ENCODE results near the gene DNAJC18. TPM values are rescaled to one million over a fixed set of nuclear protein-coding genes. Genes with fewer than 3 reads are reported as not detected.
"Not testable (repeated sequence)": the region's sequence is repeated elsewhere in the genome, so short reads cannot be mapped to it uniquely, and the experiment has no call there.

Gene DNAJC18
- polyA plus RNA-seq (2013, experiment 1 of 2), result 14.4 TPM
- 17.7 TPM for polyA plus RNA-seq (2013, experiment 2 of 2)

DNA sequence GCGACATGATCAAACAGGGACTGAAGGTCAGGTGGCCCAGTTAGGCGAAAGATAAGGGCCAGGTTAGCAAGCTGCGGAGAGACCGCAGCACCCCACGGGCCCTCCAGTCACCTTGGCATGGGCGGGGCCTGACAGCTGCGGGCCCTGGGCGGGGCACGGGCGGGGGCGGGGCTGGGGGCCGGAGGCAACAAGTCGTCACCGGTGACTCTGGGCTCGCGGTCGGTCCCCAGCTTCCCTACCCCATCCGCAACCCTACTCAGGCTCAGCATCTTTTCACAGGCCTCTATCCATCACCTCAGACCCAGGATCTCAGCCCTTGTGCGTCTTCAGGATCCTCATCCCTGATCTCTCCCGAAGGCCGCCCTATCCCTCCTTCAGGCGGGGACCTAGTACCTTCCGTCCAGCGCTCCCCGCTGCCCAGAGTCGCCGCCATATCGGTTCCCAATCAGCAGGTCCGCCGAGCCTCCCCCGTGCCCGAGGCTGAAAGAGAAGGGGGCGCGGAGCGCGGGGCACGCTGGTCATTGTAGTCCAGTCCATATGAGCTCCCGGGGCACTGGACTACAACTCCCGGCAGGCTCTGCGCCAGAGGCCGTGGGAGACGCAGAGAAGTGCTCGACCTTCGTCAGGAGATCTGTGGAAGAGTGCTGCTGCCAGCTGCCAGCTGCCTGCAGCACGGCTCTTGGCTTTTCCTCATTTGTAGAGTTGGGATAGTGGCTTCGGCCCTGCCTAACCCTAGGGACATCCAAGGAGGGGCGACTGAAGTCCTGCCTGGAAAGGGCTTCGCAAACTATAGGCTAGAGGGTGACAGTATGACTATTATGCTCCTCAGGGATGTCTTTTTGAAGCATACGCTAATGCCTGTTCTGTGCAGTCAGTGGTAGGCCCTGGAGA is at the start of gene DNAJC18:
DNAJC18 (minus strand) TSS at position 513 of the 891 bp plus-strand sequence; CDS start at position 433, 80 bp downstream.
- 6% methylated on average over 37 of the region's 49 CpGs for WGBS
- Histone ChIP-seq H3K9ac (ENCODE audit: low read length) (peak within 1 kb of the TSS; percentile 98), H2BK120ac (ENCODE audit: low read depth, low read length) (peak within 1 kb of the TSS; percentile 80), H2AFZ (ENCODE audit: low read depth, low read length) (peak within 1 kb of the TSS; percentile 59), H3K4me2 (ENCODE audit: low read length, poor library complexity, severe bottlenecking) (peak within 1 kb of the TSS; percentile 64), H3K27me3 (ENCODE audit: control insufficient read depth in 1 of 2, insufficient read depth in 1 of 2, low read length in 2 of 2) (no peaks in the 10 kb centered on the region), H2AK5ac (ENCODE audit: low read length, severe bottlenecking) (peak within 1 kb of the TSS; percentile 68), H3K9me3 (ENCODE audit: control insufficient read depth, low read length) (no peaks in the 10 kb centered on the region), H3K27ac (ENCODE audit: low read length, poor library complexity, severe bottlenecking) (peak within 1 kb of the TSS; percentile 92), H3K4ac (ENCODE audit: low read depth in 1 of 2, low read length in 2 of 2) (peak within 1 kb of the TSS; percentile 77 to 94), H2BK15ac (ENCODE audit: low read depth, poor library complexity, severe bottlenecking) (peak within 1 kb of the TSS; percentile 71), H3K4me1 (ENCODE audit: control insufficient read depth, insufficient read depth, low read depth, low read length) (peaks cover 18% of the 10 kb centered on the region), H3K14ac (ENCODE audit: low read length in 2 of 2) (peak within 1 kb of the TSS in 1 of 2 experiments; percentile 94), H2BK5ac (ENCODE audit: low read depth, low read length, poor library complexity, severe bottlenecking) (no peak within 1 kb of the TSS), H3K79me1 (replicated peaks; ENCODE audit: low read length, poor library complexity, severe bottlenecking) (no peaks in the 10 kb centered on the region), H4K91ac (ENCODE audit: low read length) (peak within 1 kb of the TSS; percentile 97), H4K8ac (ENCODE audit: low read length) (peak within 1 kb of the TSS; percentile 95), H3K23ac (ENCODE audit: low read length in 2 of 2) (peak within 1 kb of the TSS in 1 of 2 experiments; percentile 73), H3K18ac (ENCODE audit: low read depth in 1 of 2, low read length in 2 of 2) (peak within 1 kb of the TSS; percentile 93 to 95), H3K4me3 (ENCODE audit: insufficient read depth in 1 of 2, low read depth in 1 of 2, low read length in 2 of 2) (peak within 1 kb of the TSS; percentile 64 to 96), H2BK12ac (ENCODE audit: low read length in 2 of 2) (peak within 1 kb of the TSS in 1 of 2 experiments; percentile 54), H3K36me3 (ENCODE audit: control insufficient read depth in 1 of 2, insufficient read depth in 2 of 2, low read depth in 1 of 2, low read length in 2 of 2) (peaks cover 4 to 15% of the 10 kb centered on the region in 2 experiments)
- DNase-seq, result peak; percentile 93

DNA sequence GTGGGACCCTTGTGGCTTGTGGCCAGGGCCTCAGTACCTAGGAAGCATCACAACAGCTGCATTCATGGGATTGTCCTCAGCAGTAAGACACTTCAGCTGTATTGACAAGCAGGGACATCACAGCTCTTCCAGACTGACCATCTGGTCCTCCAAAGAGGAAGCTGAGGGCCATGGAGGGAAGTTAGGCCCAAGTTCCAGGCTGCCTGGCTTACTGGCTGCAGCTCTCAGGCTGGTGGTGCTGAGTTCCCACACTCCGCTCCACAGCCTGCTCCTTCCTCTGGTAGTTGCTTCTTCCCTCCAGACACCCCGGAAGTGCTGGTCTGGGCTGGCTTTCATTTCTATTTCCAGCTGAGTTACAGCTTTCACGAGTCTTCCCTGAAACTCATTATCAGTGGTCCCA is 48.9 kb upstream of the DNAJC18 start:
- peak overlapping the region; percentile 21 for H4K8ac ChIP-seq (ENCODE audit: low read length)
- no peak overlapping the region for H3K9ac ChIP-seq (ENCODE audit: low read length)
- H3K4me2 ChIP-seq (ENCODE audit: low read length, poor library complexity, severe bottlenecking), result no peak overlapping the region
- H2BK5ac ChIP-seq (ENCODE audit: low read depth, low read length, poor library complexity, severe bottlenecking), result no peak overlapping the region
- DNase-seq, result no peak
- no peak overlapping the region for H2BK120ac ChIP-seq (ENCODE audit: low read depth, low read length)
- peaks cover 3% of the 10 kb centered on the region for H3K4me1 ChIP-seq (ENCODE audit: control insufficient read depth, insufficient read depth, low read depth, low read length)
- H2AFZ ChIP-seq (ENCODE audit: low read depth, low read length), result no peak overlapping the region
- no peak overlapping the region for H3K4me3 ChIP-seq (ENCODE audit: insufficient read depth in 1 of 2, low read depth in 1 of 2, low read length in 2 of 2)
- WGBS, result 100% methylated on average over 1 of the region's 3 CpGs
- peak overlapping the region in 1 of 2 experiments; percentile 46 for H3K18ac ChIP-seq (ENCODE audit: low read depth in 1 of 2, low read length in 2 of 2)
- H3K9me3 ChIP-seq (ENCODE audit: control insufficient read depth, low read length), result no peaks in the 10 kb centered on the region
- H3K27ac ChIP-seq (ENCODE audit: low read length, poor library complexity, severe bottlenecking), result no peak overlapping the region
- no peak overlapping the region for H3K23ac ChIP-seq (ENCODE audit: low read length in 2 of 2)
- H2BK12ac ChIP-seq (ENCODE audit: low read length in 2 of 2), result no peak overlapping the region
- H2AK5ac ChIP-seq (ENCODE audit: low read length, severe bottlenecking), result no peak overlapping the region
- H3K4ac ChIP-seq (ENCODE audit: low read depth in 1 of 2, low read length in 2 of 2), result no peak overlapping the region
- no peak overlapping the region for H4K91ac ChIP-seq (ENCODE audit: low read length)
- no peaks in the 10 kb centered on the region for H3K27me3 ChIP-seq (ENCODE audit: control insufficient read depth in 1 of 2, insufficient read depth in 1 of 2, low read length in 2 of 2)
- H3K36me3 ChIP-seq (ENCODE audit: control insufficient read depth in 1 of 2, insufficient read depth in 2 of 2, low read depth in 1 of 2, low read length in 2 of 2), result no peaks in the 10 kb centered on the region
- H3K14ac ChIP-seq (ENCODE audit: low read length in 2 of 2), result no peak overlapping the region
- no peaks in the 10 kb centered on the region for H3K79me1 ChIP-seq (replicated peaks; ENCODE audit: low read length, poor library complexity, severe bottlenecking)
- H2BK15ac ChIP-seq (ENCODE audit: low read depth, poor library complexity, severe bottlenecking), result no peak overlapping the region

DNA sequence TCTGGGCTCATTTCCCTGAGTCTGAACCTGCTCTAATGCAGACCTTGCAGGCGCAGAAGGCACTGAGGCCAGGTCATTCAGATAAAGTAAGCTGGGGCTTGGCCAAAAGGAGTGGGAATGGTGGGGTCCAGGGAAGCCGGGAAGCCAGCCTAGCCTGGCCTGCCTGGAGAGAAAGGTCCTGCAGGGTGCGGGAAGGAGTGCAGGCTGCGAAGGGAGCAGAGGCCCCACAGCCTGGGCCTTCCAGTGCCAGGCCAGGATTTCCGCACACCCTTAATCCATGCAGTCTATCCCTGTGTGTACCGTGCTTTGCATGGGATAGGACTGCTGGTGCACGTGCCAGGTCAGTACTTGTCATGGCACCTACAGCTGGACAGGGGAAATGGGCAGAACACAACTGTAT is 46.9 kb upstream of the DNAJC18 start:
- Histone ChIP-seq H3K14ac (ENCODE audit: low read length in 2 of 2) (peak overlapping the region in 1 of 2 experiments; percentile 13), H3K79me1 (replicated peaks; ENCODE audit: low read length, poor library complexity, severe bottlenecking) (no peaks in the 10 kb centered on the region), H2BK15ac (ENCODE audit: low read depth, poor library complexity, severe bottlenecking) (no peak overlapping the region), H2BK12ac (ENCODE audit: low read length in 2 of 2) (no peak overlapping the region), H2AFZ (ENCODE audit: low read depth, low read length) (no peak overlapping the region), H3K4me1 (ENCODE audit: control insufficient read depth, insufficient read depth, low read depth, low read length) (peaks cover 13% of the 10 kb centered on the region), H3K9ac (ENCODE audit: low read length) (no peak overlapping the region), H2BK5ac (ENCODE audit: low read depth, low read length, poor library complexity, severe bottlenecking) (no peak overlapping the region), H3K36me3 (ENCODE audit: control insufficient read depth in 1 of 2, insufficient read depth in 2 of 2, low read depth in 1 of 2, low read length in 2 of 2) (no peaks in the 10 kb centered on the region), H3K4me2 (ENCODE audit: low read length, poor library complexity, severe bottlenecking) (no peak overlapping the region), H2AK5ac (ENCODE audit: low read length, severe bottlenecking) (no peak overlapping the region), H3K23ac (ENCODE audit: low read length in 2 of 2) (no peak overlapping the region), H2BK120ac (ENCODE audit: low read depth, low read length) (no peak overlapping the region), H3K4me3 (ENCODE audit: insufficient read depth in 1 of 2, low read depth in 1 of 2, low read length in 2 of 2) (no peak overlapping the region), H3K27ac (ENCODE audit: low read length, poor library complexity, severe bottlenecking) (no peak overlapping the region), H3K4ac (ENCODE audit: low read depth in 1 of 2, low read length in 2 of 2) (no peak overlapping the region), H3K27me3 (ENCODE audit: control insufficient read depth in 1 of 2, insufficient read depth in 1 of 2, low read length in 2 of 2) (no peaks in the 10 kb centered on the region), H4K91ac (ENCODE audit: low read length) (no peak overlapping the region), H4K8ac (ENCODE audit: low read length) (peak overlapping the region; percentile 32), H3K18ac (ENCODE audit: low read depth in 1 of 2, low read length in 2 of 2) (no peak overlapping the region), H3K9me3 (ENCODE audit: control insufficient read depth, low read length) (no peaks in the 10 kb centered on the region)
- WGBS, result 69% methylated on average over 7 of the region's 7 CpGs
- DNase-seq, result no peak

DNA sequence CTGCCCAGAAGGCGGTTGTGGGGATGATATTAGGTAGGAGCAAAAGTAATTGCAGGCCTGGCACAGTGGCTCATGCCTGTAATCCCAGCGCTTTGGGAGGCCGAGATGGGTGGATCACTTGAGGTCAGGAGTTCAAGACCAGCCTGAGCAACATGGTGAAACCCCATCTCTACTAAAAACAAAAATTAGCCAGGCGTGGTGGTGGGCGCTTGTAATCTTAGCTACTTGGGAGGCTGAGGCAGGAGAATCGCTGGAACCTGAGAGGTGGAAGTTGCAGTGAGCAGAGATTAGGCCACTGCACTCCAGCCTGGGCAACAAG is 43.5 kb upstream of the DNAJC18 start:
- H3K4me1 ChIP-seq (ENCODE audit: control insufficient read depth, insufficient read depth, low read depth, low read length), result peaks cover 19% of the 10 kb centered on the region
- not testable (repeated sequence) for H3K14ac ChIP-seq (ENCODE audit: low read length in 2 of 2); H3K9me3 ChIP-seq (ENCODE audit: control insufficient read depth, low read length); H3K27me3 ChIP-seq (ENCODE audit: control insufficient read depth in 1 of 2, insufficient read depth in 1 of 2, low read length in 2 of 2); H2BK5ac ChIP-seq (ENCODE audit: low read depth, low read length, poor library complexity, severe bottlenecking); H3K18ac ChIP-seq (ENCODE audit: low read depth in 1 of 2, low read length in 2 of 2); H2BK15ac ChIP-seq (ENCODE audit: low read depth, poor library complexity, severe bottlenecking); H2AFZ ChIP-seq (ENCODE audit: low read depth, low read length); H3K23ac ChIP-seq (ENCODE audit: low read length in 2 of 2); H2BK12ac ChIP-seq (ENCODE audit: low read length in 2 of 2); H2AK5ac ChIP-seq (ENCODE audit: low read length, severe bottlenecking); H3K79me1 ChIP-seq (replicated peaks; ENCODE audit: low read length, poor library complexity, severe bottlenecking); DNase-seq
- H3K4me2 ChIP-seq (ENCODE audit: low read length, poor library complexity, severe bottlenecking), result peak overlapping the region; percentile 41
- H3K9ac ChIP-seq (ENCODE audit: low read length), result peak overlapping the region; percentile 94
- 89% methylated on average over 4 of the region's 6 CpGs for WGBS
- H3K4me3 ChIP-seq (ENCODE audit: insufficient read depth in 1 of 2, low read depth in 1 of 2, low read length in 2 of 2), result peak overlapping the region in 1 of 2 experiments; percentile 86
- peak overlapping the region; percentile 93 for H2BK120ac ChIP-seq (ENCODE audit: low read depth, low read length)
- peaks cover 15 to 18% of the 10 kb centered on the region in 2 experiments for H3K36me3 ChIP-seq (ENCODE audit: control insufficient read depth in 1 of 2, insufficient read depth in 2 of 2, low read depth in 1 of 2, low read length in 2 of 2)
- peak overlapping the region; percentile 96 for H3K27ac ChIP-seq (ENCODE audit: low read length, poor library complexity, severe bottlenecking)
- peak overlapping the region; percentile 76 for H4K91ac ChIP-seq (ENCODE audit: low read length)
- H4K8ac ChIP-seq (ENCODE audit: low read length), result peak overlapping the region; percentile 51
- peak overlapping the region in 1 of 2 experiments; percentile 62 for H3K4ac ChIP-seq (ENCODE audit: low read depth in 1 of 2, low read length in 2 of 2)
